SK-N-SH (cell line): Measurements from ENCODE around the gene L3MBTL1.

Experiments
- SIN3A ChIP-seq: IDR thresholded peaks from 2 replicates; pipeline ENCODE4 v1.6.1; 2012; ENCODE audit warnings: low read depth, mild to moderate bottlenecking, low read length, moderate library complexity, borderline replicate concordance
- TF ChIP-seq, protein P1 (sequence below): fragments of 200-600 bp; sonication (generic); IDR thresholded peaks from 2 replicates; pipeline ENCODE4 v1.6.1; 2017; ENCODE audit warnings: antibody characterized with exemption, mild to moderate bottlenecking, moderate library complexity

DNA sequence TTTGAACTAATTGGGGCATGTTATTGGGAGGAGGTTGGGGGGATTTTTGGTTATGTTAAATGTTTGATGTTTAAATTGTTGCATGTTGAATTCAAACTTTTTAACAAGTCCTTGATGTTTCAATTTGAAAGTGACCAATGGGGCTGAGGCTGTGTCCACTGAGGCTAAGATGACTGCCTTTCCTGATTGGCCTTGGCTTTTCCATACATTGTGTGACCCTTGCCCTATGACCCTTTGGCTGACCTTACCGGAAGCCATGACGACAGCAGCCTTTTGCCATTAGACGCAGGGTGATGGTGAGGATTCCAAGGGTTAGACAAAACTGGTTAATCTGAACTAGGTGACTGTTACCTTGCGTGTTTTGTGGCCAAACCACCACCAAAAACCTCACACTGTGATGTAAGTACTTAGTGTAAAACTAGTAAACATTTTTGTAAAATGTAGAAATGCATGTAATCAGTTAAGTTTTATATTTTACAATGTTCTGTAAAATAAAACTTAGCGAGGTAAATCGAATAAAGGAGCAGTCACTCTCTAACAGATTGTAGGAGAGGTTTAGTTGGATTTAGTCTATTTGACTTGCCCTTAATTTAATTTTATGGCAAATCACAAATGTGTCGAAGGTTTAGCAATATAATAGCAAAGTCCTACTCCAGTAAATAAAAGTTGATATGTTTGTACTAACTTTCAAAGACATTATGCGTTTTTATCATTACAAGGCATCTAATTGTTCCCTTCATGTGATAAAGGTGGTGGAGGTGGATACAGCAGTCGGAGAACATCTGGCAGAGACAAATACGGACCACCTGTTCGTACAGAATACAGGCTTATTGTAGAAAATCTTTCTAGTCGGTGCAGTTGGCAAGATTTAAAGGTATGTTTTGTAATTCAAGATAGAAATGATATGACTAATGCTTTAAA lies 48.2 kb upstream of the L3MBTL1 start:
- TF ChIP-seq, protein P1, sequence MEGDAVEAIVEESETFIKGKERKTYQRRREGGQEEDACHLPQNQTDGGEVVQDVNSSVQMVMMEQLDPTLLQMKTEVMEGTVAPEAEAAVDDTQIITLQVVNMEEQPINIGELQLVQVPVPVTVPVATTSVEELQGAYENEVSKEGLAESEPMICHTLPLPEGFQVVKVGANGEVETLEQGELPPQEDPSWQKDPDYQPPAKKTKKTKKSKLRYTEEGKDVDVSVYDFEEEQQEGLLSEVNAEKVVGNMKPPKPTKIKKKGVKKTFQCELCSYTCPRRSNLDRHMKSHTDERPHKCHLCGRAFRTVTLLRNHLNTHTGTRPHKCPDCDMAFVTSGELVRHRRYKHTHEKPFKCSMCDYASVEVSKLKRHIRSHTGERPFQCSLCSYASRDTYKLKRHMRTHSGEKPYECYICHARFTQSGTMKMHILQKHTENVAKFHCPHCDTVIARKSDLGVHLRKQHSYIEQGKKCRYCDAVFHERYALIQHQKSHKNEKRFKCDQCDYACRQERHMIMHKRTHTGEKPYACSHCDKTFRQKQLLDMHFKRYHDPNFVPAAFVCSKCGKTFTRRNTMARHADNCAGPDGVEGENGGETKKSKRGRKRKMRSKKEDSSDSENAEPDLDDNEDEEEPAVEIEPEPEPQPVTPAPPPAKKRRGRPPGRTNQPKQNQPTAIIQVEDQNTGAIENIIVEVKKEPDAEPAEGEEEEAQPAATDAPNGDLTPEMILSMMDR: no peak
- TF ChIP-seq SIN3A: no peak
